GM19467 (cell line): ENCODE measurements around the gene FGFR2.

ENCODE experiments used
- ATAC-seq: cut with Tn5 transposase; IDR thresholded peaks from one replicate; pipeline ENCODE4 v1.9.1; 2021; ENCODE audit warnings: mild to moderate bottlenecking, moderate library complexity; ENCODE audit not compliant: unreplicated experiment

Gene FGFR2

DNA sequence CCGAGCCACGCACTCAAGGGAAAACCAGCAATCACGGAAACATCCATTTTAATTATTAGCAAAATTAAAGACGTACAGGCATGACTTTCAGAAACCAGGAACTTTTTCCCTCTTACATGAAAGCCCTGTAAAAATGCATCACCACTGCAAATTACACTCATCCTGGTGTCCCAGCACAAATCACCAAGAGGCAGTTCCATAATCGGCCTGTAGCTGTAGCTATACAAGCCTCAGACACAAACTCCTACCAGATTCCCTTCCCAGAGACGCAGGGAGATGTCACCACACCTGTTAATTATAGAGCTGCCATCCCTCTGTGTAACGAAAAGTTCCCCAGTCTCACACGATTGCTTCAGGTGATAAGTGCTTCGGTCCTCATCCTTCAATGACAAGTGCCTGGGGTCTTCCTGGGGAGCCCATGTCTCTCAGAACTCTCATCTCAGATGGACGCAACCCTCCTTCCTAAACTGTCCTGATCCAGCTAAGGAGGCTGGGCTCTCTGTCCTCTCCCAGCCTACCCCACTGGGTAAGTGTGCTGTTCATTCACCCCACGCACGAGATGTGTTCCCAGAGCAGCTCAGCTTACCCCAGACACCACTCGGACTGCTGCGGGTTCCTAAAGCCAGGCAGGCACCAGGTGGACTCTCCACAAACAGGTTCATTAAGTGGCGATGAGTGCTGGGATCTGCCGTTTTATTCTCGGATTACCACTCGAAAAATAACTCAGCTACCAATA lies 5.9 kb downstream of the FGFR2 start:
- ATAC-seq, result no peak

DNA sequence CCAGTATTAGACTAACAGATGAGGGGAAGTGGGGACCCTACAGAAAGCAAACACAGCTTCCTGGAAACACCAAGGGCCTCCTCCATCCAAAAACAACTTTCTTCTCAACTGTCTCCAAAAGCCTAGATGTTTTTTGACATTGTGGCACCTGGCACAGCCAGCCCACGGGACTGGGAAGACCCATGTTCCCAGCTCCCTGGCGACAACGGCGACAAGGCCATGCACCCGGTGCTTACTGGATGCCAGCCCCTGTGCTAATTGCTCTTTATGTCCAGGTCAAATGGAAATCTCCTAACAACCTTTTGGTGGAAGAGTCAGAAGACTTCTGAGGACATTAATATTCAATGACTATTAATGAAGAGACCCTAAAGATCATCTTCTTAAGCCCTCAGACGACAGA lies 7.1 kb downstream of the FGFR2 start:
- no peak for ATAC-seq

DNA sequence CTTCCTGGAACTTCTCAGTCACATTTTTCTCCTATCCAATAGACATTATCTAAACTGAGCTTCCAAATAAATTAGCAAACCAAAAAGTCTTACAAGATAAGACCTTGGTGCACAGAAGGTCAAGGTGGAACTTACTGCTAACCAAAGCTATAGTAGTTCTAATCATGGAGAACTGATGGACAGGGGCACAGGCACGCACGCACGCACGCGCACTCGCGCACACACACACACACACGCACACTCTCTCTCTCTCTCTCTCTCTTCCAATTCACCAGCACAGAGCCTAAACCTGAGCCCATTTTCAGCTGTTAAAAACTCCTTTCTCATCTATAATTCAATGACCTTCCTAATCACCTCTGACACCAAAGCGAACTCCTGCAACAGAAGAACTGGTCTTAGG lies 7.5 kb downstream of the FGFR2 start:
- ATAC-seq, result no peak

GRCh38 chr10:121589553-121589952 lies 8.7 kb downstream of the FGFR2 start:
- ATAC-seq, result no peak

GRCh38 chr10:121583857-121584256 lies 14.4 kb downstream of the FGFR2 start:
- ATAC-seq, result no peak

GRCh38 chr10:121583258-121583657 lies 15.0 kb downstream of the FGFR2 start:
- no peak for ATAC-seq

DNA sequence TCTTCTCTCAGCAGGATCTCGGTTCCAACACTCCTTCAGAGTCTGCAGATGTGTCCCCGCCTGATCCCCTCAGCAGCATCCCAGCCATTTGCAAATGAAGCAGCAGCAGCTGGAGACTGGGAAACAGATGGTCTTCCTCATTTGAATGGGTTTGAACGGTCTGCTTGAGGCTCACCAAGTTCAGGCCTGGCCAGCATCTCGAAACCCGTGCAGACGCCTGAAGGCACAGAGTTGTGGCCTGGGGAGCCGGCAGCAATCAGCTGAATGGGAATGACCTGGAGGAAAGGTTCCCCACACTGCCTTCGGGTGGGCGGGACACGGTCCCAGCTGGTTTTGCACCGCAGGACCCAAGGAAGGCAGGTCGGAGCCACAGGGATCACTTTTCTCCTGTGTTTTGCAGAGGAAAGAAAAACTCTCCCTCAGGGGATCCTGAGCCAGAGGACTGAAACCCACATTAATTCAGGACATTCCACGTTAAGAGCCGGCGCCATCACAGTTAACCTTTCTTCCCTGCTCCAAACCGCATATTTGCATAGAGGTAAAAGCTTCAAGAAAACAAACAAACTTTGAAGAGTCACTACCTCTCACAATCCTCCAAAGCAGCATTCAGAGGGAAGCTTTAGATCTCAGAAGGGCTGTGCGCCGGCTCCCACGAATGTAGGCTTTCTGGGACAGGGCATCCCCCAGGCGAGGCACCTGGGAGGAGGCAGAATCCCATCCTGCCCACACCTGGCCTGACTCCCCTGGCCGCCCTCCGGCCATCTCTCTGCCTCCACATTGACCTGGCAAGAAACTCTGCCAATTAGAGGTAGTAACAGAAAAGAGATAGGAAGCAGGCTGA lies 17.7 kb downstream of the FGFR2 start:
- no peak for ATAC-seq

GRCh38 chr10:121579656-121580055 lies 18.6 kb downstream of the FGFR2 start:
- ATAC-seq, result no peak

- no peak for ATAC-seq
These were observed 19.3 kb downstream of the FGFR2 start for GRCh38 chr10:121578965-121579364.

DNA sequence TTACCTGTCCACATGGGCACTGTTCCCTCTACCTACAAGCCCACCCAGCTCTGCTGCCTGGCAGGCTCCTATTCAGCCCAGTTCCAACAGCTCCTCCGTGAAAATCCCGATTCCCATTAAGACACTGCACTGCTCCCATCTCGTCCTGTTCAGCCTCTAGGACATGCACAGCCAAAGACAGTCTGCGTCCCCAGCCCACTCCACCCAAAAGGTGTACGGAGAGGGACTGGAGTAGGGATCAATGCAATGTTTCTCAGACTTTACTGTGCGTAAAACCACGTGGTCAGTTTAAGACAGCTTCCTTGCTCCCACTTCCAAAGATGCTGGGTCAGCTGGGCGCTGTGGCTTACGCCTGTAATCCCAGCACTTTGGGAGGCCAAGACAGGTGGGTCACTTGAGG lies 19.9 kb downstream of the FGFR2 start:
- ATAC-seq, result no peak

DNA sequence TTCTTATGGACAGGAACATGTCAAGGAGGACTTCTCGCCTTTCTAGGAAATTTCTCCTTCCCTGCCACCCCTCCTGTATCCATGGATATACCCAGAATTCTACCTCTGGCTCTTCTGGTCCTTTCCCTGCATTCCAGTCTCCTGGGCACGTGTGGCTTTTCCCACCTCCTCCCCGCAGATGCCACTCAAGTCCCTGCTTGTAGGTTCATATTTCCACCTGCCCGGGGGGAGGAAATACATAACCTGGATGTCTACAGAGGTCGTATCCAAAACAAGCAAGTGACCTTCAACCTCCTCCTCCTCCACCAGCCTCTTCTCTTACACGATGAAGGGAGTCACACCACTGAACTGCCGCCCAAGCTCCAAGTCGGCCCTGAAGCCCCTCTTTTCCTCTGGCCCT lies 20.7 kb downstream of the FGFR2 start:
- no peak for ATAC-seq

DNA sequence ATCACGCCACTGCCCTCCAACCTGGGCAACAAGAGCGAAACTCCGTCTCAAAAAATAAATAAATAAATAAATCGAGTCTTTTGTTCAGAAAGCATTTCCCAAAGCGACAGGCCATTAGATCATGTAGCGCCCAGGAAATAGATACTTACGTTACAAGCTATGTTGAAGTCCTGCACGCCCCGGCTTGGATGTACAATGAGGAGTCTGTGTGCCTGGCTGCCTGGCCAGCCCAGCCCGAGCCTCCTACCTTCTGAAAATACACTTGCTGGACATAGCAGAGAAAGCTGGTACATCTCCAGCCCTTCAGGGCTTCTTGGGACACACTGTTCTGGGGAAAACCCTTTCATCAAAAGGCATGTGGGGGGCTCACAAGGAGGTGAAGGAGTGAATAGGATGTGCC lies 22.1 kb downstream of the FGFR2 start:
- ATAC-seq, result no peak

DNA sequence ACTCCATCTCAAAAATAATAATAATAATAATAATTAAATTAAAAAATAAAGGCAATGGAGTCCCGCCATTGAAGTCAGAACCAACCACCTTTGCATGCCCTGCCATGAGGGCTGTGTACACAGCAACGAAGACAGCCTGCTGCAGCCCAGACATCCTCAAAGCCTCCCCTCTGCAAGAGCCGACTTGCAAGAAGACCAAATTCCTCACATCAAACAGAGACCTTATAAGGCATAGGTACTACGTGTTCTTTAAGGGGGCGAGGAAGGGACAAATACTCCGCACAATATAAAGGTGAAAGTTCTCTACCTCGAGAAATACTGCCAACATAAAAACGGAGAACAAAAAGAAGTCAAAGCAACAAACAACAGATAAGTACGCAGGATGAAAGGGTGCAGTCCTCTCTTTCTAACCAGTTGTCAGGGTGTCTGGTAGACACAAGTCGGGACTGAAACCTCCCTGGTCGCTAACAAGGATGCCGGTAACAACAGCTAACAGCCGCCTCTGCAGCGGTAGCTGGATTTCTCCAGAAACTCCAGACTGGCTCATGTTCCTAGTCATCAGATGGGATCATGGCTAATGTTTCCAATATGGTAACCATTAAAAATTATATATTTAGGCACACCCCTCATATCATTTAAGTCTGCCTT lies 23.6 kb downstream of the FGFR2 start:
- no peak for ATAC-seq

DNA sequence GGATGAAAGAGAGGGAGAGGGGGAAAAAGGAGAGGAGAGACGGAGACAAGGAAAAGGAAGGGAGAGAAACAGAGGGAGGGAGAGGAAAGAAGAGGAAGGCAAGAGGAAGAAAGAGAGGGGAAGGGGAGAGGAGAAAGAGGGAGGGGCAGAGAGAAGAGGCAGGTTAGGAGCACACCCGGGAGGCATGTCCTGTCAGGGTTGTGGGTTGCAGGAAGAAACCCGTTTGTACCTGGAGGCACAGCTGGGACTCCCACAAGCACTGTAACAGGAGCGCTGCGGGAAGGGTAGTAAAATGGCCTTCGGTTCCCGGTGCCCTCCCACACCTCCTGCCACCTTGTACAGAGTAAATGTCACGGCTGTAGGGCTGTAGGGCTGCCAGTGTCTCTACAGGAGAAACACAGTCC lies 24.7 kb downstream of the FGFR2 start:
- no peak for ATAC-seq

DNA sequence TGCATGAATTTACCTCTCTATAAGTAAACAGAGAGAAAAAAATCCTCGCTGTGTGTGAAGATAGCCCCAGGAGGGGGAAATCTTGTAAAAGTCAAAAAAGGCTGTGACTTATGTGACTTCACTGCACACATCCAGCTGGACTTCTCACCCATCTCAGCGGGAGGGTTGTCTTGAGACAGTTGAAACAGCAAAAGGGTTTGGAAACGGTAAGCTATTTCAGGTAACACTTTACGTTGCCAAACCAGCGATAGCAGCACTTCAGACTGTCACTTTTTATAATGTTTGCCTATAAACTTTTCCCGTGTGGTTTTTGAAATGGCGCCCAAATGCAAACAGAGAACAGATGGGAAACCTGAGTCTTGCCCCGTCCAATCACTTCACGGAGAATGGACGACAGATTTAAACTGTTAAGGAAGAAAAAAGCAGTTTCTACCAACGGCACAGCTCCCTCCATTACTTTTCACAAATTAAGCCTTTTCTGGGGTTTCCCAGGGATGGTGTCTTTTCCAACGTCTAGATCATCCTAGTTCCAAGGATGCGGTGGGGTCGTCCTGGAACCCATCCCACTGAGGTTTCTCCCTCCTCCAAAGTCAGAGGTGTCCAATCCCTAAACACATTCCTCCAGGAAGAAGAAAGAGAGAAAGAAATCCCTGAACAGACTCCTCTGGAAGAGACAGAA lies 25.2 kb downstream of the FGFR2 start:
- no peak for ATAC-seq

- ATAC-seq, result no peak
These were observed 27.9 kb downstream of the FGFR2 start for GRCh38 chr10:121570315-121570714.

DNA sequence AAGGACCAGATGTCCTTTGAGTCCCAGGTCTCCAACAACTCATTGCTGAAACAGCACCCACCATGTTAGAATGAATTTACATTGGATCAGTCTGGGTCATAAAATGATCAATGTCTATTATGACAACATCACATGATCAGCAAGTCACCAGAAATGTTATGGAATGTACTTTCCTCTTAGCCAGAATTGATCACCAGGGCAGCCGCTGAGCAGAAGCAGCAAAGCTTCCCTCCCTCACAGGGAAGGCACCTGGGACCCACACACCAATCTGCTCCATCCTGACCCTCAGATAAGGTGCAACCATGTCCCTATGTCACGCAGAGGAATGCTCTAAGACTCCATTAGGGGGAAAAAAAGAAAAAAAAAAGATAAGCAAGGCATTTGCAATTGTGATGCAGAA lies 30.0 kb downstream of the FGFR2 start:
- ATAC-seq, result no peak

- no peak for ATAC-seq
These were observed 30.7 kb downstream of the FGFR2 start for GRCh38 chr10:121567569-121567968.

DNA sequence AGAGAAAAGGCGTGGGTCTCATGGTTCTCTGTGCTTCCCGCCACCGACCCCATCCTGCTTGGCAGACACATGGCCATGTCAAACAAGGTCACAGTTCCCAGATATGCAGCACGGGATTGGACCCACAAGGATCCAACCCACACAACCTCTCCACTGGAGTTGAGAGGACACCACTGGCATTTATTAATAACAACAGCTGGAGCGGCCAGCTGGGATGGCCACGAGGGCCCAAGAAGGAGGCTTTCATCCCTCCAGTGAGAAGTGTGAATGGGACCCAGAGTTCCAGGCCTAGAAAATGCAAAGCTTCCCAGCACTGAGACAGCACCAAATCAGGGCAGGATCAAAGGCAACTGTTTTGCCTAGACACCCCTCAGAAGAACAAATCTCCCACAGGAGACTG lies 31.5 kb downstream of the FGFR2 start:
- ATAC-seq, result no peak

DNA sequence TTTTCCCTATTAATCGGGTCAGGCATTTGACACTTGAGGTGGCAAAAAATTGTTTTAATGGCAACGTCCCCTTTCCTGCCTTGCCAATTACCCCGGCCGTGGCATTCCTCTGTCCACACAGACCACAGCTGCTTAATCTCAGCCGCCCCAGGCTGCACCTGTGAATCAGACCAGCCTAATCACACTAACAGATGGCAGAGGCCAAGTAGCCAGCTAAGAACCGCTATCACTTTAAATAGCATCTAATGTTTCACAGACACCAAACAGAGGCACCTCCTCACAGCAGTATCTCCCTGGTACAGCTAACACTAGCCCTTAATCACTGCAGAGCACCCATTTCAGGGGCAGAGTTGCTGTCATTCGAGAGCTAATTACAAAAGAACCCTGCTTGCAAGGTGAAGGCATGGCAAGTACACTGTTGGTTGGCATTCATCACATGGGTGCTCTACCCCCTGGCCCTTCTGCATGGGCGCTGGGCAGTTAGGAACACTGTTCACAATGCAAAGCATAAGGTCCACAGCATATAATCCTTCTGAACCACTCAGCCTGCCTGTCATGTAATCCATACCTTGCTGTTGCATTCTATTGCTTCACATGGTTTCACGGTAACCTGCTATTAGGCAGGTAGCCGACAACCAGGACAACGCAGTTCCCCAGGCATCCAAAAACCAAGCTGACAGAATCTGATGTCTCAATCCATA lies 38.8 kb downstream of the FGFR2 start:
- no peak for ATAC-seq

DNA sequence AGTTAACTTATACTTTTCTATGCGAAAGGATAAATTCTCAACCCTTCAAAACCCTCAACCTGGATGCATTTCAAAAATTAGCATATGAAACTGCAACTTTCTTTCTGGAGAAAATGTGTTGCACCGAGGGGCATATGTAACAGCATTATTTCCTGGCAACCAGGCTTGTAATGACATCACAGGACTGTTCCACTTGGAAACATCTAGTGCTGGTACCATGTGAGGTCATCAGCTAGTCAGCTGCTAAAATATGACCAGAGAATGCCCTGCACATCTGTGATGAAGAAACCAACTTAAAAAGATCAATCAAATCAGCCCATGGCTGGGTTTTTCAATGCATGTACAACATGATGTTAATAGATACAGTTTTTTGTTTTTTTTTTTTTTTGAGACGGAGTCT lies 40.0 kb downstream of the FGFR2 start:
- ATAC-seq, result no peak
